ENCODE data around the gene RERE.

The RERE gene

DNA sequence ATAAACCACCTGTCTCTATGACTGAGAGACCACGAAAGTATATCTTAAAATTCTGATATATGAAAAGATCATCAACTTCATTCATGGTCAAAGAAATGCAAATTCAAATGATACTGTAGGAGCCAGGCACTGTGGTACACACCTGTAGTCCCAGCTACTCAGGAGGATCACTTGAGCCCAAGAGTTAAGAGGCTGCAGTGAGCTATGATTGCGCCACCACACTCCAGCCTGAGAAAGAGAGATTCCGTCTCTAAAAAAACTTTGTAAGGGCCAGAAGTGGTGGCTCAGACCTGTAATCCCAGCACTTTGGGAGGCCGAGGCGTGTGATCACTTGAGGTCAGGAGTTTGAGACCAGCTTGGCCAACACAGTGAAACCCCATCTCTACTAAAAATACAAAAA, 17.0 kb downstream of the RERE start:
- no peak for TF ChIP-seq CREB1 (IDR thresholded peaks at IDR 0.05; ENCODE audit: low read depth)
- no peak for TF ChIP-seq TEAD4 (IDR thresholded peaks at IDR 0.05)
- no peak for TF ChIP-seq EGR1 (IDR thresholded peaks at IDR 0.05)
- TF ChIP-seq TCF12 (IDR thresholded peaks at IDR 0.05; ENCODE audit: low read depth), result no peak
- no peak for TF ChIP-seq CEBPB (IDR thresholded peaks at IDR 0.05)

DNA sequence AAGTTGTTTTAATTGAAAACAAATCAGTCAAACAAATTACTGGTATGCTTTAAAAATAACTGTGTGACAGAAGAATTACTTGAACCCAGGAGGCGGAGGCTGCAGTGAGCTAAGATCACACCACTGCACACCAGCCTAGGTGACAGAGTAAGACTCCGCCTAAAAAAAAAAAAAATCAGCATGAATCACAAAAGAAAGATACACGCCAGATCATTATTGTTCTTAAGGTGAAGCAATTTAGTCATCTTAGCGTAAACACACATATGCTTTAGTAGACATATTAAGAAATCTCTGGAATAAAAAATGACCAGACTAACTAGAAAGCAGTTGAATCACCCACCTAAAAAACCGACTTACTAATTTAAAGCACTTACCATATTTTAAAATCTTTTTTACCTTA, 20.2 kb downstream of the RERE start:
- TF ChIP-seq CEBPB (IDR thresholded peaks at IDR 0.05) (no peak), USF1 (IDR thresholded peaks at IDR 0.05) (no peak), TCF12 (IDR thresholded peaks at IDR 0.05; ENCODE audit: low read depth) (no peak), EP300 (IDR thresholded peaks at IDR 0.05; ENCODE audit: borderline replicate concordance) (no peak), NFIC (IDR thresholded peaks at IDR 0.05) (no peak)

- TF ChIP-seq EP300 (IDR thresholded peaks at IDR 0.05; ENCODE audit: borderline replicate concordance) (no peak), CEBPB (IDR thresholded peaks at IDR 0.05) (no peak), RAD21 (IDR thresholded peaks at IDR 0.05; ENCODE audit: low read depth) (no peak), CREB1 (IDR thresholded peaks at IDR 0.05; ENCODE audit: low read depth) (no peak), USF1 (IDR thresholded peaks at IDR 0.05) (no peak), TEAD4 (IDR thresholded peaks at IDR 0.05) (no peak), TCF12 (IDR thresholded peaks at IDR 0.05; ENCODE audit: low read depth) (no peak), ZBTB7A (IDR thresholded peaks at IDR 0.05; ENCODE audit: low read depth) (no peak), YY1 (IDR thresholded peaks at IDR 0.05; ENCODE audit: low read depth) (no peak), FOXM1 (IDR thresholded peaks at IDR 0.05; ENCODE audit: borderline replicate concordance, low read depth) (no peak), EGR1 (IDR thresholded peaks at IDR 0.05) (no peak), TAF1 (IDR thresholded peaks at IDR 0.05; ENCODE audit: low read depth) (no peak), NFIC (IDR thresholded peaks at IDR 0.05) (no peak)
- TF ChIP-seq, protein P1, sequence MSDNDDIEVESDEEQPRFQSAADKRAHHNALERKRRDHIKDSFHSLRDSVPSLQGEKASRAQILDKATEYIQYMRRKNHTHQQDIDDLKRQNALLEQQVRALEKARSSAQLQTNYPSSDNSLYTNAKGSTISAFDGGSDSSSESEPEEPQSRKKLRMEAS (IDR thresholded peaks at IDR 0.05), result no peak
- TF ChIP-seq, protein P2, sequence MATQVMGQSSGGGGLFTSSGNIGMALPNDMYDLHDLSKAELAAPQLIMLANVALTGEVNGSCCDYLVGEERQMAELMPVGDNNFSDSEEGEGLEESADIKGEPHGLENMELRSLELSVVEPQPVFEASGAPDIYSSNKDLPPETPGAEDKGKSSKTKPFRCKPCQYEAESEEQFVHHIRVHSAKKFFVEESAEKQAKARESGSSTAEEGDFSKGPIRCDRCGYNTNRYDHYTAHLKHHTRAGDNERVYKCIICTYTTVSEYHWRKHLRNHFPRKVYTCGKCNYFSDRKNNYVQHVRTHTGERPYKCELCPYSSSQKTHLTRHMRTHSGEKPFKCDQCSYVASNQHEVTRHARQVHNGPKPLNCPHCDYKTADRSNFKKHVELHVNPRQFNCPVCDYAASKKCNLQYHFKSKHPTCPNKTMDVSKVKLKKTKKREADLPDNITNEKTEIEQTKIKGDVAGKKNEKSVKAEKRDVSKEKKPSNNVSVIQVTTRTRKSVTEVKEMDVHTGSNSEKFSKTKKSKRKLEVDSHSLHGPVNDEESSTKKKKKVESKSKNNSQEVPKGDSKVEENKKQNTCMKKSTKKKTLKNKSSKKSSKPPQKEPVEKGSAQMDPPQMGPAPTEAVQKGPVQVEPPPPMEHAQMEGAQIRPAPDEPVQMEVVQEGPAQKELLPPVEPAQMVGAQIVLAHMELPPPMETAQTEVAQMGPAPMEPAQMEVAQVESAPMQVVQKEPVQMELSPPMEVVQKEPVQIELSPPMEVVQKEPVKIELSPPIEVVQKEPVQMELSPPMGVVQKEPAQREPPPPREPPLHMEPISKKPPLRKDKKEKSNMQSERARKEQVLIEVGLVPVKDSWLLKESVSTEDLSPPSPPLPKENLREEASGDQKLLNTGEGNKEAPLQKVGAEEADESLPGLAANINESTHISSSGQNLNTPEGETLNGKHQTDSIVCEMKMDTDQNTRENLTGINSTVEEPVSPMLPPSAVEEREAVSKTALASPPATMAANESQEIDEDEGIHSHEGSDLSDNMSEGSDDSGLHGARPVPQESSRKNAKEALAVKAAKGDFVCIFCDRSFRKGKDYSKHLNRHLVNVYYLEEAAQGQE (IDR thresholded peaks at IDR 0.05; ENCODE audit: low read depth), result no peak
Observed at GRCh38 chr1:8796812-8797211, 20.6 kb downstream of the RERE start.

GRCh38 chr1:8794605-8795004, 22.8 kb downstream of the RERE start:
- TF ChIP-seq, protein P2 (IDR thresholded peaks at IDR 0.05; ENCODE audit: low read depth), result no peak
- TF ChIP-seq TAF1 (IDR thresholded peaks at IDR 0.05; ENCODE audit: low read depth) (no peak), TCF12 (IDR thresholded peaks at IDR 0.05; ENCODE audit: low read depth) (no peak), CEBPB (IDR thresholded peaks at IDR 0.05) (no peak), FOXM1 (IDR thresholded peaks at IDR 0.05; ENCODE audit: borderline replicate concordance, low read depth) (no peak), TEAD4 (IDR thresholded peaks at IDR 0.05) (no peak), NFIC (IDR thresholded peaks at IDR 0.05) (no peak), ZBTB7A (IDR thresholded peaks at IDR 0.05; ENCODE audit: low read depth) (no peak), EGR1 (IDR thresholded peaks at IDR 0.05) (no peak), USF1 (IDR thresholded peaks at IDR 0.05) (no peak), EP300 (IDR thresholded peaks at IDR 0.05; ENCODE audit: borderline replicate concordance) (no peak), YY1 (IDR thresholded peaks at IDR 0.05; ENCODE audit: low read depth) (no peak), CREB1 (IDR thresholded peaks at IDR 0.05; ENCODE audit: low read depth) (no peak), RAD21 (IDR thresholded peaks at IDR 0.05; ENCODE audit: low read depth) (no peak)
- TF ChIP-seq, protein P1 (IDR thresholded peaks at IDR 0.05), result no peak

- TF ChIP-seq, protein P2 (IDR thresholded peaks at IDR 0.05; ENCODE audit: low read depth), result no peak
- no peak for TF ChIP-seq FOXM1 (IDR thresholded peaks at IDR 0.05; ENCODE audit: borderline replicate concordance, low read depth)
Observed at GRCh38 chr1:8791819-8792218, 25.6 kb downstream of the RERE start.

All from Ishikawa (cell line).